GM18907 (cell line): ENCODE measurements around the gene PALLD.
A peak's percentile ranks its signal among the peaks of the same experiment; 100 is the strongest.

Experiments used
- ATAC-seq: cut with Tn5 transposase; IDR thresholded peaks from one replicate; pipeline ENCODE4 v1.9.1; 2021; ENCODE audit warnings: mild to moderate bottlenecking, moderate library complexity; ENCODE audit not compliant: unreplicated experiment

The PALLD gene

DNA sequence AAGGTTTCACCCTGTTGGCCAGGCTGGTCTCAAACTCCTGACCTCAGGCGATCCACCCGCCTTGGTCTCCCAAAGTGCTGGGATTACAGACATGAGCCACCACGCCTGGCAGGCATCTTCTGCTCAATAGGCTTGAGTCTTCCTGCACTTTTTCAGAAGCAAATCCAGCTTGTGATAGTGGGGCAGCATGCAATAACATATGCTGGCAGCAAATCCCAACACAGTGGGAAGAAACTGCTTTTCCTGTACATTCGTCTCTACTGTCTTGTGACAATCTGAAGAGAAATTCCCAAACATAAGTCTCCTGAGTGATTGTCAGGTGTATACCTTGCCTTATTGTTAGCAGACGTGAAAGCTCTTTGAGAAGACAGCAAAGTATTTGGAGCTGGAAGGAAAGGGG, 145.7 kb downstream of the PALLD start:
- no peak for ATAC-seq

- ATAC-seq, result no peak
Measured at GRCh38 chr4:168643111-168643795, 146.4 kb downstream of the PALLD start.

- ATAC-seq, result no peak
Measured at GRCh38 chr4:168643796-168644159, 146.9 kb downstream of the PALLD start.

GRCh38 chr4:168646001-168646768, 149.3 kb downstream of the PALLD start:
- no peak for ATAC-seq

DNA sequence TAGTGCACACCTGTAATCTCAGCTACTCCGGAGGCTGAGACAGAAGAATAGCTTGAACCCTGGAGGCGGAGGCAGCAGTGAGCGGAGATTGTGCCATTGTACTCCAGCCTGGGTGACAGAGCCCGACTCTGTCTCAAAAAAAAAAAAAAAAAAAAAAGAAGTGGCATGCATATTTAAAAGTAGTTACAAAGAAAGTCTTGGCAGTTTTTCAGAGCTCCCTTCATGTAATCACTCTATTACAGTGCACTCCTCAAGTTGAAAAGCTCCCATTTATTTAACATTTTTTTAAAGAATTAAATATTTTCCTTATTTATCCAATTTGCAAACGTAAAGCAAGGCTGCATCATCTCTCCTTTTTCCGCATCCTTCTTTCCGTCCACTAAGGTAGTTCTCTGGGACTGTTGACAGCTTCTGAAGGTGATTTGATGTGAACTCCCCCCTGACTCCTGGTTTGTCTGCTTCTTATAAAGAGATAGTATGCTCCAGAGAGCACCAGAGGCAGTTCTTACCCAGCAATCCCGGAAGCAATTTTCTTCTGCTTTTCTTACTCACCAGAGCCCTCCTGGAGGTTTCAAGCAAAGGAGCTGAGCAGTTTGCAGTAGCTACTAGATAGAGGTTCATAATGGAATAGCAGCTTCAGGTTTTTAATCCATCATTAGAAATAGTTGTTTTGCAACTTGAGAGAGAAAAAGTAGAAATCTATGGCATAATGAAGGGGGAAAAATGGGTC, 151.0 kb downstream of the PALLD start:
- ATAC-seq, result no peak

- ATAC-seq, result no peak
Measured at GRCh38 chr4:168648494-168648893, 151.6 kb downstream of the PALLD start.

DNA sequence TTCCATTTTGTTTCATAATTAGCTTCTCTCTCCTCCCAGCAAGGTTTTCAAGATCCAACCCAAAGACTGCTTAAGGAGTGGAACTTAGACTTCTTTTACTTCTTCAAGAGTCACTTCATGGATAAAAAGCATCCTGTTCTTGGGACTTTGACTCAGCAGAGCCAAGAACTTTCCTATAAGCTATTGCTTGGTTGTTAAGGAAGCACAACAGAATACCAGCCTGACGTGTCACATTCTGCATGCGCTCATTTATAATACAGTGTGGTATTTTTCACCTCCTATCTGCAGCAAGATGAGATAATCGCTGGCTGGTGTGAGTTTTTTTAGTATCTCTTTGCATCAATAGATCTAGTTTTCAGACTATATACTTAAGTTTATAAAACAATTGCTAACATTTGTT, 152.1 kb downstream of the PALLD start:
- ATAC-seq, result no peak

DNA sequence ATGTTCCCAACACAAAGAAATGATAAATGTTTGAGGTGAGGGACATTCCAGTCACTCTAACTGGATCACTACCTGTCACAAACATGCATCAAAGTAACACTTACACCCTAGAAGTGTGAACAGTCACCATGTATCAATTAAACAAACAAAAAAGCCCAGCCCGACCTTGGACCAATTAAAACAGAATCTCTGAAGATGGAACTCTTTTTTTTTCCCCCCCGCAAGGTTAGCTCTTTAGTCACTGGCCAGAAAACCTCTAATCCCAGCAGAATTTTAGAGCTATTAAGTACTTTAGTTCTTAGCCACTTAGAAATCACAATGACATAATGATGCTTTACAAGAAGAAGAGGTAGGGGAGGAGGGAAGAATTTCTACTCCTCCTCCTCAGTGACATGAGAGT, 154.5 kb downstream of the PALLD start:
- no peak for ATAC-seq

DNA sequence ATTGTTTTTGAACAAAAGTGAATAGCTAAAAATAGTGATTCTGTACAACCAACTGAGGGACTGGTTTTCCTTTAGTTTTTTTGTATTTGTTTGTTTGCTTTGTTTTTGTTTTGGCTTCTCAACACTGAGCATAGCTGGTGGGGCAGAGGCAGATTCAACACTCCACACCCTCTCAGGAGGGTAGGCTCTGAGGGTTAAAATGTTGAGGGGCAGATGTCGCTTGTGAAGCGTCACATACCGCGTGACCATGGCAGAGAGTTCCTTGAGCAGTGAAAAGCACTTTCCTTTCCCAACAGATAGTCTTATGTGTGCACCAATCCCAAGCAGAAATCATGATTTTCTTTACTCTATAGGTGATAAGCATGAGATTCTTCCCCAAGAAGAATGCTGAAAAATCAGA, 155.0 kb downstream of the PALLD start:
- ATAC-seq, result no peak

DNA sequence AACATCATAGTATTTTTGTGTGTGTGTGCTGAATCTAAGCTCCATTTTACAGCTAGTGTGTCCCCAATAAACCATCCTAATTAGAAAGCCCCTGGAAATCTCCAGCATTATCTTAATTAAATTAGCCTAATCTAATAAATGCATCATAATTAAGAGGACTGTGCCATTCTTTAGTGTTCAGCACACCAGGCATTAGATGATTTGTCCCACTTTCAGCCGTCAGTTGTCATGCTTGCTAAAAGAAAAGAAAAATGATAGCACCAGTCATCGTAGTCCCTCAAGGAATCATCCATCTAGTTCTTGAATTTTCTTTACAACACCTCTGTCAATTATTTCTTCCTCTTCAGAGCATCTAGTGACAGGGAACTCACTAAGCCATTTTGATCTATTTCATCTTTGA, 155.9 kb downstream of the PALLD start:
- no peak for ATAC-seq

- ATAC-seq, result no peak
Measured at GRCh38 chr4:168654104-168654847, 157.4 kb downstream of the PALLD start.

DNA sequence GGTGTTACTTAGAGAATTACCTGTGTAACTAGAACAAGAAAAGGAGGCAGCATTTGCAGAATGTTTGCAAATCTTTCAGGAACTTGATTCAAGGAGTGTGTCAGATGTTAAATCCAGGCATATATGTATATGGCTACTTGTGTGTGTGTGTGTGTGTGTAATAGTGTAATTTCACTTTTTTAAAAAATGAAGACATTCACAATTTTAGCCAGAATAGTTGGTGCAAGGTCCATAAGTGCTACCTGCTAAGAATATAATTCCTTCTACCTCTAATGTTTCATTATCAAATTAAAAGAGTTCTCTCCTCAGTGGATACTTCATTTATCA, 158.0 kb downstream of the PALLD start:
- no peak for ATAC-seq

- peak; percentile 59 for ATAC-seq
Measured at GRCh38 chr4:168655182-168655581, 158.3 kb downstream of the PALLD start.

- ATAC-seq, result no peak
Measured at GRCh38 chr4:168656055-168656660, 159.3 kb downstream of the PALLD start.

GRCh38 chr4:168656946-168657473, 160.2 kb downstream of the PALLD start:
- ATAC-seq, result no peak

DNA sequence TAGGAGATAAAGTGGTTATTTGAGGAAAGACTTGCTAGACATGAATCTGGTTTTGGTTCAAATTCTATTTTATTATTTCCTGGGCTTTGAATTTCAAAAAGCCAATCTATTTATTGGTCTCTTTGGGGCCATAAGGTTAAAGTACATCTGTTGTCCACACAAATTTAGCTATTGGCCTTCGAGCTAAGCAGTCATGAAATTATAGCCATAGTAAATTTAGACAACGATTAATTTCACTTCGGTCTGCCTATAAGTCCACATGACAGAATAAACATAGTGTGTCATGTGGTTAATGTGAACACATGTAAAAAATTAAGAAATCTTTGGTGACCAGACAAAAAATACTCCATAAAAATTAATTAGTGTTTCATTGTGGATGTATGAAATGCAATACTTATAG, 161.9 kb downstream of the PALLD start:
- ATAC-seq, result no peak

- no peak for ATAC-seq
Measured at GRCh38 chr4:168659741-168660465, 163.1 kb downstream of the PALLD start.

- ATAC-seq, result no peak
Measured at GRCh38 chr4:168662297-168662984, 165.6 kb downstream of the PALLD start.

DNA sequence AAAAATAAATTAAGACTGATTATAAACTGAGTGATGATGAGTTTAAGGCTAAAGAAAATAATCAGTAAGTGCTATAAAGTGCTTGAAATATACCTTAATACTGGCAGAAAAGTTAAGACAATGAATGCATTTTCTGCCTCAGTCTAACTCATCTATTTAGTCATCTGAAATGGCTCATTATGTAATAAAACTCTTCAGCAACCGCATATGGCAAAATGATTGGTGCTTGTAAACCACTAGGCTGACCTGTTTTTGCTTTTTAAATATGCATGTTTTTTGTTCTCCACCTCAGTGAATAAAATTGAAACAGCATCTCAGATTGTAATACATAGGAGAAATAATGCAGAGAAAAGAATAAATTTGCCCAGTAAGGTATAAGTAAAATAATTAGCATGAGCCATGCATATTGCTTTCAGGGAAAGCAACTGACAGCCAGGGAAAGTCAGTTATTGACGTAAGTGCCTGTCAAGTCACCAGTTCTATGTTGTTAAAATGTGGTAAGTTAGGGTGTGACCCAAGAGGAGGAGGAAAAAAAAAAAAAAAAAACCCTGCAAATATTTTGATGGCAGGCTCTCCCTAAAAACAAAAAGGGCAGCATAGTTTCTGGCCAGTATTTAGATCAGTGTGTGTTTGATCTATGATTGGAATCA, 167.5 kb downstream of the PALLD start:
- no peak for ATAC-seq
